ENCODE results near the gene DNHD1.

DNHD1 gene

DNA sequence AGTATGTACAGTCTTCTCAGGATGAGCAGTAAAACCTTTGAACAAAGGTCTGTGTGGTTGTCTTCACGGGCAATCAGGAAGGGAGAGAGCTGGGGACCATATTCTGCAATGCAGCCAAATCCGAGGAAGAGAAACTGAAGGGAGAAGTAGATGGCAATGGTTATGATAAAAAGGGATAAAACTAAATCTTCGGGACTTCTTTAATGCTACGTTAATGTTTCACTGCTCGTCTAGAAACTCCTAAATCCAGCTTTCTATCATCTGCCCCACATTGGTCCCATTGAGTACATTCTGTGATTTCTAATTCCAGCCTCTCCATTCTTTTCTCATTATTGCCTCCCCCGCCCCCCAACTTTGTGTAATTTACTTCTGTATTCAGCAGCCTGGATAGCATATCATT, 14.1 kb upstream of the DNHD1 start:
- no peak overlapping the region for H3K27ac ChIP-seq (ENCODE audit: low read depth, low read length)
- H4K20me1 ChIP-seq (ENCODE audit: low read depth, low read length): no peaks in the 10 kb centered on the region; the same call in 1 of the 2 replicates
- peaks cover 40% of the 10 kb centered on the region for H3K79me2 ChIP-seq (ENCODE audit: insufficient read depth, low read length)
- H3F3A ChIP-seq (ENCODE audit: insufficient read depth): no peaks in the 10 kb centered on the region
- peaks cover 30% of the 10 kb centered on the region for H3K36me3 ChIP-seq (ENCODE audit: low read length)
- H3K27me3 ChIP-seq (ENCODE audit: low read length): no peaks in the 10 kb centered on the region
- H3K9ac ChIP-seq (ENCODE audit: low read length): peak overlapping the region; percentile 73; the same call in 1 of the 2 replicates
- H2AFZ ChIP-seq (ENCODE audit: low read depth, low read length, severe bottlenecking): no peak overlapping the region
- H3K4me2 ChIP-seq (ENCODE audit: low read depth, low read length, poor library complexity, severe bottlenecking): peak overlapping the region; percentile 63
- TF ChIP-seq EZH2phosphoT487 (conservative IDR thresholded peaks at IDR 0.05; ENCODE audit: low read length) (no peak), CTCF (IDR thresholded peaks at IDR 0.05; ENCODE audit: insufficient read depth, low read length, poor library complexity, severe bottlenecking) (no peak)
- no peaks in the 10 kb centered on the region for H3K9me3 ChIP-seq (ENCODE audit: insufficient read depth, low read length)
- no peaks in the 10 kb centered on the region for H3K9me2 ChIP-seq (replicated peaks; ENCODE audit: insufficient read depth, low read length)
- H3K4me3 ChIP-seq (ENCODE audit: insufficient read depth, low read length, poor library complexity, severe bottlenecking): no peak overlapping the region

- H3K9me3 ChIP-seq (ENCODE audit: insufficient read depth, low read length): no peaks in the 10 kb centered on the region
- no peaks in the 10 kb centered on the region for H3K9me2 ChIP-seq (replicated peaks; ENCODE audit: insufficient read depth, low read length)
- H3K27me3 ChIP-seq (ENCODE audit: low read length): no peaks in the 10 kb centered on the region
- no peak overlapping the region for H3K27ac ChIP-seq (ENCODE audit: low read depth, low read length)
- no peak for TF ChIP-seq EZH2phosphoT487 (conservative IDR thresholded peaks at IDR 0.05; ENCODE audit: low read length)
- TF ChIP-seq CTCF (IDR thresholded peaks at IDR 0.05; ENCODE audit: insufficient read depth, low read length, poor library complexity, severe bottlenecking): no peak
- no peak overlapping the region for H2AFZ ChIP-seq (ENCODE audit: low read depth, low read length, severe bottlenecking)
- no peak overlapping the region for H3K4me3 ChIP-seq (ENCODE audit: insufficient read depth, low read length, poor library complexity, severe bottlenecking)
- peaks cover 32% of the 10 kb centered on the region for H3K36me3 ChIP-seq (ENCODE audit: low read length)
- H3F3A ChIP-seq (ENCODE audit: insufficient read depth): no peaks in the 10 kb centered on the region
- no peak overlapping the region for H3K4me2 ChIP-seq (ENCODE audit: low read depth, low read length, poor library complexity, severe bottlenecking)
- no peaks in the 10 kb centered on the region; the same call in 1 of the 2 replicates for H4K20me1 ChIP-seq (ENCODE audit: low read depth, low read length)
- no peak overlapping the region for H3K9ac ChIP-seq (ENCODE audit: low read length)
- H3K79me2 ChIP-seq (ENCODE audit: insufficient read depth, low read length): peaks cover 32% of the 10 kb centered on the region
These were observed 11.4 kb upstream of the DNHD1 start for GRCh38 chr11:6485661-6486060.

- Histone ChIP-seq H4K20me1 (ENCODE audit: low read depth, low read length) (no peaks in the 10 kb centered on the region; the same call in 1 of the 2 replicates), H3F3A (ENCODE audit: insufficient read depth) (no peaks in the 10 kb centered on the region), H2AFZ (ENCODE audit: low read depth, low read length, severe bottlenecking) (no peak overlapping the region), H3K4me3 (ENCODE audit: insufficient read depth, low read length, poor library complexity, severe bottlenecking) (no peak overlapping the region), H3K9ac (ENCODE audit: low read length) (no peak overlapping the region), H3K4me2 (ENCODE audit: low read depth, low read length, poor library complexity, severe bottlenecking) (no peak overlapping the region), H3K36me3 (ENCODE audit: low read length) (peaks cover 32% of the 10 kb centered on the region), H3K27ac (ENCODE audit: low read depth, low read length) (no peak overlapping the region), H3K79me2 (ENCODE audit: insufficient read depth, low read length) (peaks cover 28% of the 10 kb centered on the region), H3K9me2 (replicated peaks; ENCODE audit: insufficient read depth, low read length) (no peaks in the 10 kb centered on the region), H3K9me3 (ENCODE audit: insufficient read depth, low read length) (no peaks in the 10 kb centered on the region), H3K27me3 (ENCODE audit: low read length) (no peaks in the 10 kb centered on the region)
- TF ChIP-seq EZH2phosphoT487 (conservative IDR thresholded peaks at IDR 0.05; ENCODE audit: low read length) (no peak), CTCF (IDR thresholded peaks at IDR 0.05; ENCODE audit: insufficient read depth, low read length, poor library complexity, severe bottlenecking) (no peak)
These were observed 10.8 kb upstream of the DNHD1 start for GRCh38 chr11:6486256-6486655.

Data from SU-DHL-6 (cell line).